SK-N-SH (cell line): ENCODE results near the gene DCAF4L1. TPM values are rescaled to one million over a fixed set of nuclear protein-coding genes. Genes with fewer than 3 reads are reported as not detected.

ENCODE experiments used
- CTCF ChIA-PET: fragments of 300-600, 350-600 bp; formaldehyde crosslinking; extraction: SDS; loops from one replicate; lab custom pipeline; 2021; lab: Yijun Ruan, JAX
- POLR2A ChIA-PET: fragments of 350-600 bp; sonication (Branson Sonifier 250); formaldehyde crosslinking; extraction: SDS; loops from one replicate; lab custom pipeline; 2020; ENCODE audit warnings: antibody characterized with exemption, inconsistent platforms; lab: Yijun Ruan, JAX
- DNase-seq: peaks from one replicate; pipeline ENCODE4 v3.0.0; 2012
- H2AFZ ChIP-seq: fragments of 200-600 bp; sonication (generic); 2 replicates; pipeline ENCODE4 v1.8.1; 2016; ENCODE audit warnings: antibody characterized with exemption, mild to moderate bottlenecking, low read depth
- H3F3A ChIP-seq: fragments of 200-600 bp; sonication (generic); replicated peaks from 2 replicates; pipeline ENCODE3; 2016; ENCODE audit warnings: antibody characterized with exemption, mild to moderate bottlenecking; ENCODE audit not compliant: insufficient read depth
- H3K27ac ChIP-seq, 2 experiments: fragments of 200-500 bp in 1 of 2; fragments of 200-600 bp in 1 of 2; sonication (Bioruptor generic) in 1 of 2; sonication (generic), shearing (Covaris generic) in 1 of 2; 2 replicates each; pipeline versions ENCODE4 v1.5.1 to v1.6.1; 2014 to 2016; ENCODE audit warnings: low read depth in 2 of 2, inconsistent platforms in 1 of 2, low read length in 1 of 2, mild to moderate bottlenecking in 1 of 2, mixed read lengths in 1 of 2
- H3K27me3 ChIP-seq: fragments of 200-600 bp; sonication (generic), shearing (Covaris generic); 2 replicates; pipeline ENCODE4 v1.6.1; 2016; ENCODE audit warnings: mixed run types; ENCODE audit not compliant: insufficient read depth
- H3K36me3 ChIP-seq, 2 experiments: fragments of 200-500 bp in 1 of 2; fragments of 200-600 bp in 1 of 2; sonication (Bioruptor generic) in 1 of 2; sonication (generic) in 1 of 2; replicated peaks in 1 of 2; 2 replicates each; pipeline versions ENCODE3 to v1.5.1; 2014 to 2016; ENCODE audit warnings: low read length in 1 of 2, mild to moderate bottlenecking in 1 of 2; ENCODE audit not compliant: insufficient read depth in 2 of 2, control insufficient read depth in 1 of 2
- H3K4me1 ChIP-seq, 2 experiments: fragments of 200-500 bp in 1 of 2; fragments of 200-600 bp in 1 of 2; sonication (Bioruptor generic) in 1 of 2; sonication (generic), shearing (Covaris generic) in 1 of 2; 2 replicates each; pipeline versions ENCODE4 v1.5.1 to v1.6.1; 2014 to 2016; ENCODE audit warnings: low read depth in 1 of 2, low read length in 1 of 2, mixed run types in 1 of 2; ENCODE audit not compliant: insufficient read depth in 2 of 2, control insufficient read depth in 1 of 2
- H3K4me2 ChIP-seq: fragments of 200-600 bp; sonication (generic), shearing (Covaris generic); 2 replicates; pipeline ENCODE4 v1.6.1; 2017; ENCODE audit warnings: mixed run types
- H3K4me3 ChIP-seq, 2 experiments: fragments of 200-500 bp in 1 of 2; fragments of 200-600 bp in 1 of 2; sonication (Bioruptor generic) in 1 of 2; sonication (generic), shearing (Covaris generic) in 1 of 2; 2 replicates each; pipeline versions ENCODE4 v1.5.1 to v1.8.1; 2014 to 2016; ENCODE audit warnings: low read depth in 2 of 2, inconsistent platforms in 1 of 2, low read length in 1 of 2, mild to moderate bottlenecking in 1 of 2, mixed read lengths in 1 of 2, moderate library complexity in 1 of 2
- H3K79me2 ChIP-seq: fragments of 200-600 bp; sonication (generic); 2 replicates; pipeline ENCODE4 v1.8.1; 2017; ENCODE audit warnings: mild to moderate bottlenecking; ENCODE audit not compliant: insufficient read depth
- H3K9ac ChIP-seq: fragments of 200-600 bp; sonication (generic); 2 replicates; pipeline ENCODE4 v1.6.1; 2017; ENCODE audit warnings: mixed run types
- H3K9me2 ChIP-seq: fragments of 200-600 bp; sonication (generic); 2 replicates; pipeline ENCODE4 v1.6.1; 2017; ENCODE audit warnings: mixed run types
- H3K9me3 ChIP-seq: fragments of 200-600 bp; sonication (generic); 2 replicates; pipeline ENCODE4 v1.6.1; 2017; ENCODE audit warnings: mixed run types, mild to moderate bottlenecking, moderate library complexity
- H4K20me1 ChIP-seq: fragments of 200-600 bp; sonication (generic); 2 replicates; pipeline ENCODE4 v1.6.1; 2017; ENCODE audit warnings: mild to moderate bottlenecking, mixed run types; ENCODE audit not compliant: insufficient read depth
- CTCF ChIP-seq: fragments of 200-600 bp; sonication (generic); IDR thresholded peaks from 2 replicates; pipeline ENCODE4 v1.6.1; 2017; ENCODE audit warnings: antibody characterized with exemption, mild to moderate bottlenecking, moderate library complexity
- ELF1 ChIP-seq: IDR thresholded peaks from 2 replicates; pipeline ENCODE4 v1.4.0; 2012
- FOSL2 ChIP-seq: IDR thresholded peaks from 2 replicates; pipeline ENCODE4 v1.4.0; 2012; ENCODE audit warnings: low read depth, mild to moderate bottlenecking, moderate library complexity, borderline replicate concordance
- FOXM1 ChIP-seq: IDR thresholded peaks from 2 replicates; pipeline ENCODE4 v1.4.0; 2012; ENCODE audit warnings: low read depth, mild to moderate bottlenecking
- GABPA ChIP-seq: IDR thresholded peaks from 2 replicates; pipeline ENCODE4 v1.4.0; 2012; ENCODE audit warnings: low read depth, mild to moderate bottlenecking
- IRF3 ChIP-seq: fragments of 150-350 bp; IDR thresholded peaks from 2 replicates; pipeline ENCODE4 v1.6.1; 2016; ENCODE audit warnings: mild to moderate bottlenecking, low read depth, low read length
- JUND ChIP-seq: IDR thresholded peaks from 2 replicates; pipeline ENCODE4 v1.4.0; 2012
- MAX ChIP-seq: IDR thresholded peaks from 2 replicates; pipeline ENCODE4 v1.4.0; 2012; ENCODE audit warnings: low read depth
- MXI1 ChIP-seq: IDR thresholded peaks from 2 replicates; pipeline ENCODE4 v1.6.1; 2012; ENCODE audit warnings: mild to moderate bottlenecking, low read depth, low read length, improper control_type of control experiment
- PBX3 ChIP-seq: IDR thresholded peaks from 2 replicates; pipeline ENCODE4; 2012
- RAD21 ChIP-seq: IDR thresholded peaks from 2 replicates; pipeline ENCODE4 v1.6.1; 2012; ENCODE audit warnings: mild to moderate bottlenecking, low read length
- REST ChIP-seq: IDR thresholded peaks from 2 replicates; pipeline ENCODE4 v1.6.1; 2012; ENCODE audit warnings: mild to moderate bottlenecking, low read depth, low read length, moderate library complexity
- RFX5 ChIP-seq: IDR thresholded peaks from 2 replicates; pipeline ENCODE4 v1.6.1; 2012; ENCODE audit warnings: mild to moderate bottlenecking, improper control_type of control experiment, low read length
- SIN3A ChIP-seq: IDR thresholded peaks from 2 replicates; pipeline ENCODE4 v1.6.1; 2012; ENCODE audit warnings: low read depth, mild to moderate bottlenecking, low read length, moderate library complexity, borderline replicate concordance
- SMC3 ChIP-seq: IDR thresholded peaks from 2 replicates; pipeline ENCODE4 v1.6.1; 2012; ENCODE audit warnings: low read depth, low read length, improper control_type of control experiment
- TAF1 ChIP-seq: IDR thresholded peaks from 2 replicates; pipeline ENCODE4 v1.6.1; 2012; ENCODE audit warnings: low read depth, mild to moderate bottlenecking, low read length, moderate library complexity, borderline replicate concordance
- TEAD4 ChIP-seq: IDR thresholded peaks from 2 replicates; pipeline ENCODE4 v1.4.0; 2012; ENCODE audit warnings: mild to moderate bottlenecking, borderline replicate concordance; ENCODE audit not compliant: insufficient read depth
- YY1 ChIP-seq: IDR thresholded peaks from 2 replicates; pipeline ENCODE4 v1.4.0; 2012; ENCODE audit warnings: low read depth, mild to moderate bottlenecking
- WGBS: methylation state at CpG from one replicate; pipeline ENCODE4 v1.1.6; 2017; ENCODE audit warnings: low lambda C conversion rate; 5-methylcytosine and 5-hydroxymethylcytosine counted together
- polyA plus RNA-seq, 3 experiments: library from polyadenylated mRNA; depleted of rRNA; stranded (reverse); fragments of >200 nt; gene quantifications; 2 replicates each; pipeline ENCODE4 v1.2.3, GENCODE V29; 2012

Gene DCAF4L1
- polyA plus RNA-seq, 1 of the 3 experiments (the other 2 are of a cell fraction): 0.05 TPM

GRCh38 chr4:41982716-41983115, 1.2 kb downstream of the DCAF4L1 start:
- Histone ChIP-seq H2AFZ (no peak overlapping the region), H3K9ac (no peak overlapping the region), H3K36me3 (no peaks in the 10 kb centered on the region), H3F3A (no peaks in the 10 kb centered on the region), H3K4me3 (no peak overlapping the region), H3K4me2 (no peak overlapping the region), H3K4me1 (no peaks in the 10 kb centered on the region), H3K79me2 (no peaks in the 10 kb centered on the region), H3K27me3 (no peaks in the 10 kb centered on the region), H4K20me1 (no peaks in the 10 kb centered on the region), H3K9me3 (no peaks in the 10 kb centered on the region), H3K9me2 (no peaks in the 10 kb centered on the region), H3K27ac (no peak overlapping the region)
- ChIA-PET POLR2A (no interaction called here), CTCF (no interaction called here)
- TF ChIP-seq FOXM1 (no peak), ELF1 (no peak), SIN3A (no peak), TEAD4 (no peak), MAX (no peak), GABPA (no peak)
- DNase-seq: no peak
- WGBS: 81% methylated on average over 14 of the region's 22 CpGs

GRCh38 chr4:41985151-41985550, 3.6 kb downstream of the DCAF4L1 start:
- H3K27ac ChIP-seq: no peak overlapping the region
- TF ChIP-seq IRF3: no peak
- no peak for TF ChIP-seq RAD21
- no peak for TF ChIP-seq MXI1
- TF ChIP-seq JUND: no peak
- no peak for TF ChIP-seq TAF1
- TF ChIP-seq REST: no peak
- TF ChIP-seq CTCF: no peak
- no peak for TF ChIP-seq SIN3A
- TF ChIP-seq MAX: no peak
- TF ChIP-seq YY1: no peak
- TF ChIP-seq FOSL2: no peak
- TF ChIP-seq RFX5: no peak
- TF ChIP-seq SMC3: no peak
- TF ChIP-seq PBX3: no peak
- no peak for TF ChIP-seq FOXM1
- 77% methylated on average over 1 of the region's 1 CpG for WGBS
- H3K9me2 ChIP-seq: no peaks in the 10 kb centered on the region
- ChIA-PET POLR2A (no interaction called here), CTCF (no interaction called here)
- no peaks in the 10 kb centered on the region for H3K36me3 ChIP-seq
- peaks cover 0 to 6% of the 10 kb centered on the region in 2 experiments; a peak in 1 of 4 replicates for H3K4me1 ChIP-seq
- H3K79me2 ChIP-seq: peaks cover 16% of the 10 kb centered on the region
- no peaks in the 10 kb centered on the region for H3K27me3 ChIP-seq
- H3F3A ChIP-seq: no peaks in the 10 kb centered on the region
- DNase-seq: no peak
- no peak overlapping the region for H2AFZ ChIP-seq
- no peak overlapping the region for H3K4me3 ChIP-seq
- no peak overlapping the region for H3K9ac ChIP-seq
- no peaks in the 10 kb centered on the region for H3K9me3 ChIP-seq
- no peak overlapping the region for H3K4me2 ChIP-seq
- H4K20me1 ChIP-seq: no peaks in the 10 kb centered on the region
